Breast epithelium (tissue), 3 donors: ENCODE data around the gene UBE2N.

Source experiments
- POLR2AphosphoS5 ChIP-seq, 3 donors: sonication (generic); formaldehyde crosslinking; IDR thresholded peaks; one replicate each; pipeline ENCODE4 v1.6.1; 2017; ENCODE audit warnings: antibody characterized with exemption in 3 of 3
- TF ChIP-seq, protein P1 (sequence below), 3 donors: fragments of 450-650 bp; IDR thresholded peaks; one replicate each; pipeline ENCODE4 v1.5.1; 2016 to 2017; ENCODE audit warnings: antibody characterized with exemption in 3 of 3, mild to moderate bottlenecking in 3 of 3, moderate library complexity in 3 of 3

DNA sequence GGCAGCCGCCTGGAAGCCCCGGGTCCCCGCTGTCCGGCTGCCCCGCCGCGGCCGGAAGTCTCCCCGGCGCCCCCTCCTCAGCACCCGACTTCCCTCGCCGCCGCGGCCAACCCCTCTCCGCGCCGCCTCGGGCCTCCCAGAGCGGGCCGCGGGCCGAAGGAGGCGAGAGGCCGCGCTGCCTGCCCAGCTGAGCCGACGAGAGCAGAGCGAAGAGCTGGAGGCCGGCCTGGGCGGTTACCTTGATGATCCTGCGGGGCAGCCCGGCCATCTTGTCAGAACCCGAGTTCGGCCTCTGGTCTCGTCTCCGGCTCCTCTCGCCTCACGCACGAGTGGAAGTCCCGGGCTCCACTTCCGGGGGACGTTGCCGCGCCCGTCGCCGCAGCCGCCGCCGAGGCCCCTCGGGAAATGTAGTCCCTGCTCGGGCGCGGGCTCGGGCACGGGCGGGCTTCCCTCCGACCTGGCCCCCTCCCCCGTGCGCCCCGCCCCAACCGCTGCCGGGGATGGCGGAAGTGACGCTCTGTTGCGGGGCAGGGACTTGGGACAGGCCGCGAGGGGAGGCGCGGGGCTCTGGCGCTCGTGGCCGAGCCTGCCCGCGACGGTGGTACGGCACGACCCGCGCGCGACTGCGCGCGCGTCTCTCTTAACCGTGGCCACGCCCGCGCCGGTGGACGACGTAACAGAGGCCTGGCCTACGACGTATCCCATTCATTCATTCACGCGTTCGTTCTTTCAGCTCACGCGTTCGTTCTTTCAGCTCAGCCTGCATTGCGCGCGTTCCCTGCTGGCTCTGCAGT is at the start of gene UBE2N:
- TF ChIP-seq, protein P1, sequence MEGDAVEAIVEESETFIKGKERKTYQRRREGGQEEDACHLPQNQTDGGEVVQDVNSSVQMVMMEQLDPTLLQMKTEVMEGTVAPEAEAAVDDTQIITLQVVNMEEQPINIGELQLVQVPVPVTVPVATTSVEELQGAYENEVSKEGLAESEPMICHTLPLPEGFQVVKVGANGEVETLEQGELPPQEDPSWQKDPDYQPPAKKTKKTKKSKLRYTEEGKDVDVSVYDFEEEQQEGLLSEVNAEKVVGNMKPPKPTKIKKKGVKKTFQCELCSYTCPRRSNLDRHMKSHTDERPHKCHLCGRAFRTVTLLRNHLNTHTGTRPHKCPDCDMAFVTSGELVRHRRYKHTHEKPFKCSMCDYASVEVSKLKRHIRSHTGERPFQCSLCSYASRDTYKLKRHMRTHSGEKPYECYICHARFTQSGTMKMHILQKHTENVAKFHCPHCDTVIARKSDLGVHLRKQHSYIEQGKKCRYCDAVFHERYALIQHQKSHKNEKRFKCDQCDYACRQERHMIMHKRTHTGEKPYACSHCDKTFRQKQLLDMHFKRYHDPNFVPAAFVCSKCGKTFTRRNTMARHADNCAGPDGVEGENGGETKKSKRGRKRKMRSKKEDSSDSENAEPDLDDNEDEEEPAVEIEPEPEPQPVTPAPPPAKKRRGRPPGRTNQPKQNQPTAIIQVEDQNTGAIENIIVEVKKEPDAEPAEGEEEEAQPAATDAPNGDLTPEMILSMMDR (IDR thresholded peaks at IDR 0.05): no peak
- peak; percentile 59 to 86 (median 66) for TF ChIP-seq POLR2AphosphoS5 (IDR thresholded peaks at IDR 0.05)
